Activated naive CD8-positive, alpha-beta T cell treated with anti-CD3 and anti-CD28 coated beads, Interleukin-2, amount 10 ng/mL, durations not matched to agents 7 days and 5 days (primary cell): Measurements from ENCODE around the gene LAMA5. TPM values are rescaled to one million over a fixed set of nuclear protein-coding genes. Genes with fewer than 3 reads are reported as not detected.

Experiments
- ATAC-seq: fragments of 150-1000 bp; cut with Tn5 transposase; one replicate; pipeline ENCODE4 v1.10.0; 2021; ENCODE audit warnings: low read depth, moderate library complexity
- POLR2A ChIA-PET: fragments of 350-600 bp; sonication (Branson Sonifier 250); formaldehyde crosslinking; loops from one replicate; lab custom pipeline; 2021; ENCODE audit warnings: antibody characterized with exemption; lab: Charles Lee
- DNase-seq: peaks from one replicate; pipeline ENCODE4 v3.0.0; 2021
- H3K27ac Mint-ChIP-seq: one replicate; pipeline ENCODE4 v1.8.0; 2022; ENCODE audit warnings: mild to moderate bottlenecking, mixed read lengths
- H3K27me3 Mint-ChIP-seq: one replicate; pipeline ENCODE4 v1.8.0; 2022; ENCODE audit warnings: mild to moderate bottlenecking, moderate library complexity, mixed read lengths
- H3K36me3 Mint-ChIP-seq: one replicate; pipeline ENCODE4 v1.8.0; 2021; ENCODE audit warnings: mild to moderate bottlenecking, mixed read lengths
- H3K4me1 Mint-ChIP-seq: one replicate; pipeline ENCODE4 v1.8.0; 2021; ENCODE audit warnings: mixed read lengths
- H3K4me3 Mint-ChIP-seq: one replicate; pipeline ENCODE4 v1.8.0; 2022; ENCODE audit warnings: mild to moderate bottlenecking, moderate library complexity, mixed read lengths
- H3K9me3 Mint-ChIP-seq: one replicate; pipeline ENCODE4 v1.8.0; 2021; ENCODE audit warnings: mixed read lengths
- total RNA-seq, 2 experiments: library from RNA; stranded (reverse); gene quantifications; one replicate each; pipeline ENCODE4 v1.2.3, GENCODE V29; 2021

LAMA5 gene
- total RNA-seq, 2 experiments from 2014 or later = 0.54 to 0.80 TPM

DNA sequence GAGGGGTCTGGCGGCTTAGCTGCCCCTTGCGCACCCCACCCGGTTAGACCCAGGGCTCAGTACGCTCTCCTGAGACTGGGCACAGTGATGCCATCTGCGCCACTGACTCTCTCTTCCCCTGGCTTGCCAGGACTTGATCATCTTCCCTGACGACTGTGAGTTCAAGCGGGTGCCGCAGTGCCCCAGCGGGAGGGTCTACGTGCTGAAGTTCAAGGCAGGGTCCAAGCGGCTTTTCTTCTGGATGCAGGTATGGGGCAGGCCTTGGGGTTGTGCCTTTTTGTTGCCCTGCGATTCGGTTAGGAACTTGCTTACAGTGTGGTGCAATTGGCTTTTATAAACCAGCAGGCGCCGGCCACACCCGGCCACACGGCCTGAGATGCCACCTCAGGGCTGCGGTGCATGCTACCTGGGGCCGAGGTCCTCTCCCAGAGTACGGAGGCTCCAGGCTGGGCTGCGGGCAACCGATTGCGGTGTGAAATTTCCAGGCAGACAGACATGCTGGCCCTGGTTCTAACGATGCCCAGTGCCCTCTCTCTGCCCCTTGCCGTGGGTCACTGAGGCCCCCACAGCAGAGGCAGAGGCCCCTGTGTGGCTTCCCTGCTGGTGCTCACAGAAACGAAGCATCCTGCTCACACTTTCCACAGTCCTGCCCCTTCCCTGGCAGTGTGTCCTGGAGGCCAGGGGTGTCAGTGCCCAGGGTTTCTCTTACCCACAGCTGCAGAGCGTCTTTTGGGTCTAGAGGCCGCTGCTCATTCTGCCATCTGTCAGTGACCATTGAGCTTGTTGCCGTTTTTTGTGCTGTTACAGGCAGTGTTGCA is 62.6 kb downstream of the LAMA5 start:
- H3K4me1 Mint-ChIP-seq = peaks cover 12% of the 10 kb centered on the region
- POLR2A ChIA-PET = interaction anchor here (1.4 kb wide), 1 partner anchor 82 kb away, joined by 7 read pairs; the partner anchor contains the start of gene RPS21

GRCh38 chr20:62303340-62304226 is 63.5 kb downstream of the LAMA5 start:
- H3K4me3 Mint-ChIP-seq = peak overlapping the region; percentile 95
- ATAC-seq = peak; percentile 3
- POLR2A ChIA-PET = interaction anchor here (1.4 kb wide), 1 partner anchor 83 kb away, joined by 7 read pairs; the partner anchor contains the start of gene RPS21

More for the DNA sequence above, 62.6 kb downstream of the LAMA5 start:
- DNase-seq (no peak), ATAC-seq (no peak)
- Mint-ChIP-seq H3K4me3 (peak overlapping the region; percentile 95), H3K36me3 (peaks cover 11% of the 10 kb centered on the region), H3K9me3 (no peaks in the 10 kb centered on the region), H3K27me3 (no peaks in the 10 kb centered on the region), H3K27ac (peak overlapping the region; percentile 82)

GRCh38 chr20:62303062-62303339 is 64.1 kb downstream of the LAMA5 start:
- Mint-ChIP-seq H3K4me3 (peak overlapping the region; percentile 97), H3K27me3 (no peaks in the 10 kb centered on the region), H3K9me3 (no peaks in the 10 kb centered on the region), H3K4me1 (peaks cover 12% of the 10 kb centered on the region), H3K36me3 (peaks cover 11% of the 10 kb centered on the region), H3K27ac (peak overlapping the region; percentile 100)
- DNase-seq (no peak), ATAC-seq (no peak)
- POLR2A ChIA-PET = interaction anchor here (0.8 to 1.4 kb wide), 2 partner anchors 80 to 83 kb away, joined by 3 to 7 read pairs; partner anchors contain the start of gene RPS21

More at GRCh38 chr20:62303340-62304226, 63.5 kb downstream of the LAMA5 start:
- H3K27ac Mint-ChIP-seq = peak overlapping the region; percentile 82
- peak; percentile 61 for DNase-seq
- no peaks in the 10 kb centered on the region for H3K9me3 Mint-ChIP-seq
- peaks cover 11% of the 10 kb centered on the region for H3K36me3 Mint-ChIP-seq
- H3K27me3 Mint-ChIP-seq = no peaks in the 10 kb centered on the region
- H3K4me1 Mint-ChIP-seq = peaks cover 12% of the 10 kb centered on the region

- Mint-ChIP-seq H3K4me3 (peak within 1 kb of the TSS; percentile 97), H3K4me1 (peaks cover 12% of the 10 kb centered on the region), H3K9me3 (no peaks in the 10 kb centered on the region), H3K27ac (peak within 1 kb of the TSS; percentile 100), H3K36me3 (peaks cover 11% of the 10 kb centered on the region), H3K27me3 (no peaks in the 10 kb centered on the region)
- ATAC-seq (peak; percentile 87), DNase-seq (peak; percentile 99)
- POLR2A ChIA-PET = interaction anchor here (0.6 to 1.6 kb wide), 4 partner anchors 80 to 301 kb away, joined by 3 to 6 read pairs (median 3); partner anchors contain the start of gene RPS21
Measured at GRCh38 chr20:62302341-62303061, 64.6 kb downstream of the LAMA5 start, which contains the start of gene ADRM1. Gene ADRM1, plus strand, starts transcription at chr20:62302997. Its CDS starts 572 bp downstream, at chr20:62303569.

DNA sequence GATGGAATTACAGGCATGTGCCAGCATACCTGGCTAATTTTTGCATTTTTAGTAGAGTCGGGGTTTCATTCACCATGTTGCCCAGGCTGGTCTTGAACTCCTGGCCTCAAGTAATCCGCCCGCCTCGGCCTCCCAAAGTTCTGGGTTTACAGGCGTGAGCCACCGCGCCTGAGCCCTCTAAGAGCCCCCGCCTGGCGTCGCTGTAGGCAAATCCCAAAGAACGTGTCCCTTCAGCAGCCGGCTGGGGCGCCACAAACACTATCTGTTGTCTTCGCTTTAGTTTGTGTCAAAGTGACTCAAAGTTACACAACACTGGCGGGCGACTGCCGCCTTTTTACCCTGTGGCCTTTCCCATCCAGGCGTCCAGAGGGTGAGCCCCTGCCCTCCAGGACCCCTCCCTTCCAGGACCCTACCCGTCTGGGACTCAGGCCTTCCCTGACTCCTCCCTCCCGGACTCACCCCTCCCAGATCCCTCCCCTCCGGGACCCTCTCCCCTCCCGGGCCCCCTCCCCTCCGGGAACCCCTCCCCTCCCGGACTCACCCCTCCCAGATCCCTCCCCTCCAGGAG is 65.3 kb downstream of the LAMA5 start:
- Mint-ChIP-seq H3K4me1 (peaks cover 12% of the 10 kb centered on the region), H3K27ac (peak overlapping the region; percentile 100), H3K4me3 (peak overlapping the region; percentile 97), H3K36me3 (peaks cover 11% of the 10 kb centered on the region), H3K27me3 (no peaks in the 10 kb centered on the region), H3K9me3 (no peaks in the 10 kb centered on the region)
- DNase-seq = peak; percentile 87
- POLR2A ChIA-PET = interaction anchor here (0.6 to 1.6 kb wide), 3 partner anchors 85 to 301 kb away, joined by 3 to 6 read pairs (median 3); partner anchors contain the start of gene RPS21
- ATAC-seq = peak; percentile 48

DNA sequence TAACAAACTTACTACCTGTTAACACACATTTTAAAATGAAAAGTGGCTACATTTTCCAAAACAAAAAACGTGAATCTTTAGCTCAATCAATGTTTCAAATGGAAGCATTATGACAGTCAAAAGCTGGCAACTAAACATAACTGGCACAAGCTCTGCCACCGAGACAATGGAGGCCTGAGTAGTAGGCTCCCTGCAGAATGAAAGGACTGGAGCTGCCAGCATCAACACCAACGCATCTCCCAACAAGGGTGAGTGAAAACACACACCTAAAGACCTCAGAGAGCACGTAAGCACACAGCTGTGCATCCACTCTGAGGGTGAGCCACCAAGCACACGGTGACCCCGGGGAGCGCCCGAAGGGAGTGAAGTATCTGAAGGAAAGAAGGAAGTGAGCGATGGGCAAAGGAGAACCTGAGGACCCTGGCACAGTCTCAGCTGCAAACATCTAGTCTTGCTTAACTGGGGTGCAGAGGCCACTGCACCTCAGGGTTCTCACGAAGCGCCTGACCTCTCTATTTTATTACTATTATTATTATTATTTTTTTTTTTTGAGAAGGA is 65.9 kb downstream of the LAMA5 start:
- ATAC-seq (no peak), DNase-seq (no peak)
- Mint-ChIP-seq H3K4me3 (peak overlapping the region; percentile 49), H3K36me3 (peaks cover 11% of the 10 kb centered on the region), H3K9me3 (no peaks in the 10 kb centered on the region), H3K4me1 (peaks cover 12% of the 10 kb centered on the region), H3K27me3 (no peaks in the 10 kb centered on the region), H3K27ac (peak overlapping the region; percentile 58)
- POLR2A ChIA-PET = interaction anchor here (1.6 kb wide), 1 partner anchor 86 kb away, joined by 6 read pairs; the partner anchor contains the start of gene RPS21

DNA sequence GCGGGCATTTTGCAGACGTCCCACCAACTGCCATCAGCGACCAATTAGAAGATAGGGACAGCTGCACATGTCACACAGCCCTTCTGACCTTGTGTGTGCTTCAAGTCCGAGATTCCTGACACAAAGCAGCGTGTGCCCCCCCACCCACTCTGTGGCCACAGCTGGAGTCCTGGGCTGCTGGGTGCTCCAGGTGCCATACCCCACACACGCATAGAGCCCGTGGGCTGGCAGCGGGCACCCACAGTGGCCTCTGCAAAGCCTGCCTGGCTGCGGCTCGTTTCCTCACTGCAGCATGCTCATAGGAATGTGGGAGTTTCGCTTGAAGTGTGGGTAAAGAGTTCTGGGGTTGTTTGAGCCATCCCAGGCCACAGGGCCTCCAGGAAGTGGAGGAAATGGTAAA is 66.8 kb downstream of the LAMA5 start:
- Mint-ChIP-seq H3K9me3 (no peaks in the 10 kb centered on the region), H3K4me1 (peaks cover 12% of the 10 kb centered on the region), H3K36me3 (peaks cover 8% of the 10 kb centered on the region), H3K27me3 (no peaks in the 10 kb centered on the region), H3K4me3 (no peak overlapping the region), H3K27ac (no peak overlapping the region)
- POLR2A ChIA-PET = interaction anchor here (1.0 kb wide), 1 partner anchor 82 kb away, joined by 4 read pairs; no protein-coding TSS in a partner anchor
- no peak for DNase-seq
- no peak for ATAC-seq

GRCh38 chr20:62299666-62300236 is 67.4 kb downstream of the LAMA5 start:
- no peaks in the 10 kb centered on the region for H3K9me3 Mint-ChIP-seq
- DNase-seq = no peak
- H3K4me3 Mint-ChIP-seq = no peak overlapping the region
- H3K27me3 Mint-ChIP-seq = no peaks in the 10 kb centered on the region
- H3K4me1 Mint-ChIP-seq = peaks cover 8% of the 10 kb centered on the region
- no peak for ATAC-seq
- POLR2A ChIA-PET = interaction anchor here (1.0 kb wide), 1 partner anchor 83 kb away, joined by 4 read pairs; no protein-coding TSS in a partner anchor
- peaks cover 9% of the 10 kb centered on the region for H3K36me3 Mint-ChIP-seq
- no peak overlapping the region for H3K27ac Mint-ChIP-seq

- ATAC-seq = no peak
- no peak overlapping the region for H3K27ac Mint-ChIP-seq
- DNase-seq = no peak
- no peak overlapping the region for H3K4me3 Mint-ChIP-seq
- POLR2A ChIA-PET = no interaction called here
- H3K36me3 Mint-ChIP-seq = peaks cover 8% of the 10 kb centered on the region
- no peaks in the 10 kb centered on the region for H3K9me3 Mint-ChIP-seq
- H3K27me3 Mint-ChIP-seq = no peaks in the 10 kb centered on the region
- peaks cover 2% of the 10 kb centered on the region for H3K4me1 Mint-ChIP-seq
Measured at GRCh38 chr20:62298577-62299249, 68.4 kb downstream of the LAMA5 start.

GRCh38 chr20:62297449-62298227 is 69.5 kb downstream of the LAMA5 start:
- Mint-ChIP-seq H3K36me3 (peaks cover 6% of the 10 kb centered on the region), H3K27ac (no peak overlapping the region), H3K4me1 (peaks cover 2% of the 10 kb centered on the region), H3K27me3 (no peaks in the 10 kb centered on the region), H3K4me3 (no peak overlapping the region), H3K9me3 (no peaks in the 10 kb centered on the region)
- POLR2A ChIA-PET = no interaction called here
- DNase-seq (no peak), ATAC-seq (no peak)
